HepG2 (cell line): ENCODE measurements around the gene CDK3. TPM values are rescaled to one million over a fixed set of nuclear protein-coding genes. Genes with fewer than 3 reads are reported as not detected.

Source experiments
- ARID4A ChIP-seq: sonication (generic); formaldehyde crosslinking; IDR thresholded peaks from 2 replicates; pipeline ENCODE4 v1.5.0; 2020; ENCODE audit warnings: mild to moderate bottlenecking, missing genetic modification reagents, borderline replicate concordance
- CSRNP2 ChIP-seq: sonication (generic); formaldehyde crosslinking; conservative IDR thresholded peaks from 2 replicates; pipeline ENCODE4 v1.8.0; 2022; ENCODE audit warnings: low read depth, missing genetic modification reagents
- DNMT3B ChIP-seq: conservative IDR thresholded peaks from 2 replicates; pipeline ENCODE4 v1.6.1; 2016; ENCODE audit warnings: missing biosample characterization, control low read depth
- FOXM1 ChIP-seq: sonication (generic); formaldehyde crosslinking; IDR thresholded peaks from 2 replicates; pipeline ENCODE4 v1.5.0; 2020; ENCODE audit warnings: missing genetic modification reagents
- MEF2D ChIP-seq: sonication (generic); formaldehyde crosslinking; IDR thresholded peaks from 2 replicates; pipeline ENCODE4 v1.5.1; 2020; ENCODE audit warnings: mild to moderate bottlenecking, missing genetic modification reagents
- NR2F2 ChIP-seq: IDR thresholded peaks from 2 replicates; pipeline ENCODE4 v1.6.1; 2012; ENCODE audit warnings: low read depth, inconsistent platforms, borderline replicate concordance
- SP5 ChIP-seq: IDR thresholded peaks from 2 replicates; pipeline ENCODE4 v1.6.1; 2016; ENCODE audit warnings: low read depth, borderline replicate concordance
- TAF15 ChIP-seq: fragments of 200-400 bp; formaldehyde crosslinking; IDR thresholded peaks from one replicate; pipeline ENCODE4 v1.6.1; 2018; ENCODE audit warnings: mild to moderate bottlenecking, low read depth, low read length; ENCODE audit not compliant: poor library complexity, severe bottlenecking
- TIGD3 ChIP-seq: sonication (generic); formaldehyde crosslinking; IDR thresholded peaks from 2 replicates; pipeline ENCODE4 v1.5.1; 2020; ENCODE audit warnings: mild to moderate bottlenecking, missing genetic modification reagents, borderline replicate concordance
- ZNF646 ChIP-seq: sonication (generic); formaldehyde crosslinking; IDR thresholded peaks from 2 replicates; pipeline ENCODE4 v1.9.0; 2021; ENCODE audit warnings: mild to moderate bottlenecking, missing genetic modification reagents
- polyA plus RNA-seq, 8 experiments: library from polyadenylated mRNA; depleted of rRNA in 3 of 8; stranded (reverse) in 7 of 8; unstranded in 1 of 8; fragments of >200 nt; fragmentation: Illumina TruSeq in 4 of 8; extraction: Trizol in 4 of 8; gene quantifications; 2 replicates each; pipeline versions ENCODE4 v1.2.1 to v1.2.3, GENCODE V29; 2011 to 2016; ENCODE audit warnings: low read depth in 4 of 8, missing spikeins in 1 of 8, mixed read lengths in 1 of 8; ENCODE audit not compliant: insufficient read depth in 1 of 8
- total RNA-seq, 5 experiments: library from RNA; depleted of rRNA; stranded (reverse); fragments of >200 nt; fragmentation: Illumina TruSeq; extraction: Trizol; gene quantifications; 2 replicates each; pipeline ENCODE4 v1.2.3, GENCODE V29; 2016; ENCODE audit warnings: low read depth in 1 of 5

CDK3 gene
- total and polyA plus RNA-seq, 2 of the 13 experiments (the other 11 are each of a cell fraction or from before 2014, with no cell fraction given) = 5.8 to 11.4 TPM

GRCh38 chr17:75976175-75976848, 24.3 kb upstream of the CDK3 start (continued):
- TF ChIP-seq ARID4A (CRISPR knock-in tag) = peak; percentile 48; the same call in 1 of the 2 replicates
- peak; percentile 75 for TF ChIP-seq SP5
- TF ChIP-seq NR2F2 = peak; percentile 80
- TF ChIP-seq FOXM1 (CRISPR knock-in tag) = no peak
- peak; percentile 65; the same call in 1 of the 2 replicates for TF ChIP-seq MEF2D
- TF ChIP-seq ZNF646 = peak; percentile 87
- no peak for TF ChIP-seq CSRNP2 (CRISPR knock-in tag)
- no peak for TF ChIP-seq TAF15
- no peak for TF ChIP-seq TIGD3 (CRISPR knock-in tag)
- peak; percentile 77; the same call in 1 of the 2 replicates for TF ChIP-seq DNMT3B (CRISPR knock-in tag)
